SK-N-SH treated with all-trans-retinoic acid at 6 μM for 48 hours (cell line): ENCODE measurements around the gene ING1.
A peak's percentile ranks its signal among the peaks of the same experiment; 100 is the strongest.
"Not testable (repeated sequence)": the region's sequence is repeated elsewhere in the genome, so short reads cannot be mapped to it uniquely, and the experiment has no call there.

Source experiments
- ATAC-seq: fragments of 200-7000 bp; cut with Tn5 transposase; 3 replicates; pipeline ENCODE4 v1.9.1; 2020; ENCODE audit warnings: mild to moderate bottlenecking, moderate library complexity
- ARNTL ChIP-seq: fragments of 450-650 bp; formaldehyde crosslinking; IDR thresholded peaks from 2 replicates; pipeline ENCODE4 v1.5.0; 2020; ENCODE audit warnings: low read depth, mild to moderate bottlenecking, moderate library complexity, borderline replicate concordance
- BACH2 ChIP-seq: fragments of 250-450 bp; sonication (Bioruptor Pico); IDR thresholded peaks from 2 replicates; pipeline ENCODE4 v1.9.0; 2021; ENCODE audit warnings: mild to moderate bottlenecking, borderline replicate concordance
- CSDC2 ChIP-seq: fragments of 250-450 bp; sonication (Bioruptor Pico); IDR thresholded peaks from 2 replicates; pipeline ENCODE4 v1.5.0; 2020; ENCODE audit warnings: mild to moderate bottlenecking, moderate library complexity
- ESRRG ChIP-seq: fragments of 250-450 bp; sonication (Bioruptor Pico); IDR thresholded peaks from 2 replicates; pipeline ENCODE4 v1.6.1; 2021; ENCODE audit warnings: mild to moderate bottlenecking
- GLIS3 ChIP-seq: fragments of 250-450 bp; sonication (Bioruptor Pico); IDR thresholded peaks from 2 replicates; pipeline ENCODE4 v1.5.0; 2020; ENCODE audit warnings: mild to moderate bottlenecking, moderate library complexity
- ISL1 ChIP-seq: fragments of 250-450 bp; sonication (Bioruptor Pico); IDR thresholded peaks from 2 replicates; pipeline ENCODE4 v2.1.2; 2022; ENCODE audit warnings: mild to moderate bottlenecking, moderate library complexity
- OSR1 ChIP-seq: fragments of 250-450 bp; sonication (Bioruptor Pico); IDR thresholded peaks from 2 replicates; pipeline ENCODE4 v1.8.0; 2022; ENCODE audit warnings: moderate library complexity, mild to moderate bottlenecking, inconsistent platforms
- PPARA ChIP-seq: fragments of 250-450 bp; sonication (Bioruptor Pico); IDR thresholded peaks from 2 replicates; pipeline ENCODE4 v1.5.0; 2020; ENCODE audit warnings: mild to moderate bottlenecking, borderline replicate concordance
- RARB ChIP-seq: fragments of 250-450 bp; sonication (Bioruptor Pico); IDR thresholded peaks from 2 replicates; pipeline ENCODE4 v1.8.0; 2021; ENCODE audit warnings: mild to moderate bottlenecking, moderate library complexity
- SNAI2 ChIP-seq: fragments of 250-450 bp; sonication (Bioruptor Pico); IDR thresholded peaks from 2 replicates; pipeline ENCODE4 v1.5.0; 2020; ENCODE audit warnings: mild to moderate bottlenecking, moderate library complexity
- TCF4 ChIP-seq: fragments of 250-450 bp; sonication (Bioruptor Pico); IDR thresholded peaks from 2 replicates; pipeline ENCODE4 v1.8.0; 2021; ENCODE audit warnings: mild to moderate bottlenecking, moderate library complexity, borderline replicate concordance
- TOX ChIP-seq: fragments of 250-450 bp; sonication (Bioruptor Pico); IDR thresholded peaks from 2 replicates; pipeline ENCODE4 v1.8.0; 2021; ENCODE audit warnings: mild to moderate bottlenecking, moderate library complexity, borderline replicate concordance
- ZC3H10 ChIP-seq: fragments of 250-450 bp; sonication (Bioruptor Pico); IDR thresholded peaks from 2 replicates; pipeline ENCODE4 v1.5.1; 2021; ENCODE audit warnings: mild to moderate bottlenecking, moderate library complexity
- ZFP3 ChIP-seq: fragments of 250-450 bp; sonication (Bioruptor Pico); IDR thresholded peaks from 2 replicates; pipeline ENCODE4 v1.5.0; 2020; ENCODE audit warnings: mild to moderate bottlenecking, moderate library complexity
- ZFP30 ChIP-seq: fragments of 450-650 bp; formaldehyde crosslinking; IDR thresholded peaks from 2 replicates; pipeline ENCODE4 v1.5.0; 2022; ENCODE audit warnings: mild to moderate bottlenecking, moderate library complexity
- ZNF565 ChIP-seq: fragments of 450-650 bp; formaldehyde crosslinking; conservative IDR thresholded peaks from 2 replicates; pipeline ENCODE4 v1.5.0; 2020; ENCODE audit warnings: low read depth, mild to moderate bottlenecking, moderate library complexity
- ZNF70 ChIP-seq: fragments of 450-650 bp; formaldehyde crosslinking; IDR thresholded peaks from 2 replicates; pipeline ENCODE4 v1.5.0; 2020; ENCODE audit warnings: mild to moderate bottlenecking, moderate library complexity
- ZNF8 ChIP-seq: fragments of 450-650 bp; formaldehyde crosslinking; IDR thresholded peaks from 2 replicates; pipeline ENCODE4 v1.5.0; 2020; ENCODE audit warnings: mild to moderate bottlenecking, moderate library complexity
- TF ChIP-seq, protein P1 (sequence below): fragments of 250-450 bp; sonication (Bioruptor Pico); IDR thresholded peaks from 2 replicates; pipeline ENCODE4 v1.5.0; 2020; ENCODE audit warnings: mild to moderate bottlenecking, moderate library complexity
- TF ChIP-seq, protein P2 (sequence below): fragments of 250-450 bp; sonication (Bioruptor Pico); IDR thresholded peaks from 2 replicates; pipeline ENCODE4 v1.5.1; 2020; ENCODE audit warnings: low read depth, mild to moderate bottlenecking, moderate library complexity

ING1 gene

GRCh38 chr13:110669036-110669435, 44.5 kb upstream of the ING1 start:
- no peak for TF ChIP-seq TCF4 (CRISPR knock-in tag)
- TF ChIP-seq ISL1: no peak
- TF ChIP-seq, protein P1, sequence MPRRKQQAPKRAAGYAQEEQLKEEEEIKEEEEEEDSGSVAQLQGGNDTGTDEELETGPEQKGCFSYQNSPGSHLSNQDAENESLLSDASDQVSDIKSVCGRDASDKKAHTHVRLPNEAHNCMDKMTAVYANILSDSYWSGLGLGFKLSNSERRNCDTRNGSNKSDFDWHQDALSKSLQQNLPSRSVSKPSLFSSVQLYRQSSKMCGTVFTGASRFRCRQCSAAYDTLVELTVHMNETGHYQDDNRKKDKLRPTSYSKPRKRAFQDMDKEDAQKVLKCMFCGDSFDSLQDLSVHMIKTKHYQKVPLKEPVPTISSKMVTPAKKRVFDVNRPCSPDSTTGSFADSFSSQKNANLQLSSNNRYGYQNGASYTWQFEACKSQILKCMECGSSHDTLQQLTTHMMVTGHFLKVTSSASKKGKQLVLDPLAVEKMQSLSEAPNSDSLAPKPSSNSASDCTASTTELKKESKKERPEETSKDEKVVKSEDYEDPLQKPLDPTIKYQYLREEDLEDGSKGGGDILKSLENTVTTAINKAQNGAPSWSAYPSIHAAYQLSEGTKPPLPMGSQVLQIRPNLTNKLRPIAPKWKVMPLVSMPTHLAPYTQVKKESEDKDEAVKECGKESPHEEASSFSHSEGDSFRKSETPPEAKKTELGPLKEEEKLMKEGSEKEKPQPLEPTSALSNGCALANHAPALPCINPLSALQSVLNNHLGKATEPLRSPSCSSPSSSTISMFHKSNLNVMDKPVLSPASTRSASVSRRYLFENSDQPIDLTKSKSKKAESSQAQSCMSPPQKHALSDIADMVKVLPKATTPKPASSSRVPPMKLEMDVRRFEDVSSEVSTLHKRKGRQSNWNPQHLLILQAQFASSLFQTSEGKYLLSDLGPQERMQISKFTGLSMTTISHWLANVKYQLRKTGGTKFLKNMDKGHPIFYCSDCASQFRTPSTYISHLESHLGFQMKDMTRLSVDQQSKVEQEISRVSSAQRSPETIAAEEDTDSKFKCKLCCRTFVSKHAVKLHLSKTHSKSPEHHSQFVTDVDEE: no peak
- TF ChIP-seq, protein P2, sequence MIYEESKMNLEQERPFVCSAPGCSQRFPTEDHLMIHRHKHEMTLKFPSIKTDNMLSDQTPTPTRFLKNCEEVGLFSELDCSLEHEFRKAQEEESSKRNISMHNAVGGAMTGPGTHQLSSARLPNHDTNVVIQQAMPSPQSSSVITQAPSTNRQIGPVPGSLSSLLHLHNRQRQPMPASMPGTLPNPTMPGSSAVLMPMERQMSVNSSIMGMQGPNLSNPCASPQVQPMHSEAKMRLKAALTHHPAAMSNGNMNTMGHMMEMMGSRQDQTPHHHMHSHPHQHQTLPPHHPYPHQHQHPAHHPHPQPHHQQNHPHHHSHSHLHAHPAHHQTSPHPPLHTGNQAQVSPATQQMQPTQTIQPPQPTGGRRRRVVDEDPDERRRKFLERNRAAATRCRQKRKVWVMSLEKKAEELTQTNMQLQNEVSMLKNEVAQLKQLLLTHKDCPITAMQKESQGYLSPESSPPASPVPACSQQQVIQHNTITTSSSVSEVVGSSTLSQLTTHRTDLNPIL (CRISPR knock-in tag): no peak
- no peak for TF ChIP-seq PPARA (CRISPR knock-in tag)
- no peak for TF ChIP-seq ZFP3
- TF ChIP-seq ARNTL: no peak
- no peak for TF ChIP-seq SNAI2 (CRISPR knock-in tag)
- no peak for TF ChIP-seq CSDC2
- no peak for TF ChIP-seq OSR1 (CRISPR knock-in tag)
- no peak for TF ChIP-seq RARB (CRISPR knock-in tag)
- TF ChIP-seq TOX (CRISPR knock-in tag): no peak
- TF ChIP-seq ZNF70: no peak

DNA sequence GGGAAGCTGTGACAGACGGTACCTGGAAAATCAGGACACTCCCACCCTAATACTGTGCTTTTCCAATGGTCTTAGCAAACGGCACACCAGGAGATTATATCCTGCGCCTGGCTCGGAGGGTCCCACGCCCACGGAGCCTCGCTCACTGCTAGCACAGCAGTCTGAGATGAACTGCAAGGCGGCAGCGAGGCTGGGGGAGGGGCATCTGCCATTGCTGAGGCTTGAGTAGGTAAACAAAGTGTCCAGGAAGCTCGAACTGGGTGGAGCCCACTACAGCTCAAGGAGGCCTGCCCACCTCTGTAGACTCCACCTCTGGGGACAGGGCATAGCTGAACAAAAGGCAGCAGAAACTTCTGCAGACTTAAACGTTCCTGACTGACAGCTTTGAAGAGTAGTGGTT, 43.7 kb upstream of the ING1 start:
- not testable (repeated sequence) for ATAC-seq

More at GRCh38 chr13:110669036-110669435, 44.5 kb upstream of the ING1 start:
- ATAC-seq: no peak

- TF ChIP-seq PPARA (CRISPR knock-in tag) (no peak), CSDC2 (no peak), GLIS3 (CRISPR knock-in tag) (no peak), ZFP3 (no peak), ZC3H10 (CRISPR knock-in tag) (no peak), OSR1 (CRISPR knock-in tag) (no peak)
- no peak for ATAC-seq
Observed at GRCh38 chr13:110676595-110677587, 36.6 kb upstream of the ING1 start.

GRCh38 chr13:110677731-110678545, 35.6 kb upstream of the ING1 start:
- TF ChIP-seq ZNF8 (CRISPR knock-in tag): no peak
- TF ChIP-seq GLIS3 (CRISPR knock-in tag): no peak
- TF ChIP-seq, protein P1: no peak
- no peak for ATAC-seq

DNA sequence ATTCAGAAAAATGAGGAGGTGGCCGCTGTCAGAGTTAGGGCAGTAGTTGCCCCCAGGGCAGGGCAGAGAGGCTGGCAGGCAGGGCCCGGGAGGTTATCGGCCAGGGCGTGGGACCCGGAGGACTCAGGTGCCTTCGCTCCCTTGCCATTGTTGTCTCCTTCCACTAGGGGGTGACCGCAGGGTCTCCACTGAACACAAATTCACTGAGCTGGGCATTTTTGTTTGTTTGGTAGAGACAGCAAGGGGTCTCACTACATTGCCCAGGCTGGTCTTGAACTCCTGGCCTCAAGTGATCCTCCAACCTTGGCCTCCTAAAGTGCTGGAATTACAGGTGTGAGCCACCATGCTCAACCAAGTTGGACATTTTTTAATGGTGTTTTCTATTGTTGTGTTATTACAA, 32.6 kb upstream of the ING1 start:
- peak; percentile 71 for ATAC-seq
- TF ChIP-seq PPARA (CRISPR knock-in tag) (no peak), ZFP3 (no peak), RARB (CRISPR knock-in tag) (no peak), ARNTL (no peak), ESRRG (CRISPR knock-in tag) (no peak), ZNF70 (no peak), TOX (CRISPR knock-in tag) (no peak), TCF4 (CRISPR knock-in tag) (no peak), GLIS3 (CRISPR knock-in tag) (no peak), ZNF565 (CRISPR knock-in tag) (no peak), ZFP30 (CRISPR knock-in tag) (no peak), BACH2 (CRISPR knock-in tag) (no peak)
- TF ChIP-seq, protein P2 (CRISPR knock-in tag): no peak
- TF ChIP-seq, protein P1: no peak
